Measurements from ENCODE around the gene C9orf43.

DNA sequence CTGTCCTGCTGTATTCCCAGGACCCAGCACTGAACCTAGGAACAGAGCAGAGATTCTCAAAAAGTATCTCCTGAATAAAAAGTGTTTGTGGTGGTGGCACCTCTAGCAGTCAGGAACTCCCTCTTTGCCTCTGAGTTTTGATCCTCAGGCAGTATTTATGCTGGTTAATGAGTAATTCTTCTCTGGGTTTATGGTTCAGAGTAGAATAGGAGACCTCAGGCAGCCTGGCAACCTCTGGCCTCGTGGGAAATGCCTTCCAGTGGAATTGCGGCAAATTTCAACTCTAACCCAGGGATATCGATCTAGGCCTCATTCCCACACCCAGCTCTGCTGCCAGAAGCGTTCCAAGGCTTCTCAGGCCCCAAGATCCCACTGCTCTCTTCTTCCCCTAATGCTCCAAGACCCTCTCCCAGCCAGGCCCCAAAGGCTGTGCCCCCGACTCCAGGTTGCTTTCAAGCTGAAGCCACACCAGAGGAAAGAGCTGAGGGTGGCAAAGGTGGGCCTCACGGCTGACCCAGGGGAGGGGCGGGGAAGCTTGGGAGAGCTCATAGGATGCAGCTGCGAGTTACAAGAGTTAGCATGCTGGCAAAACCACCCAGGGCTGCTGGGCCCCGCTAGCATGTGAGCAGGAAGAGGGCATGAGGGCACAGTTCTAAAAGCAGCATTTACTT lies 22.9 kb upstream of the C9orf43 start:
- TF ChIP-seq, protein P1, sequence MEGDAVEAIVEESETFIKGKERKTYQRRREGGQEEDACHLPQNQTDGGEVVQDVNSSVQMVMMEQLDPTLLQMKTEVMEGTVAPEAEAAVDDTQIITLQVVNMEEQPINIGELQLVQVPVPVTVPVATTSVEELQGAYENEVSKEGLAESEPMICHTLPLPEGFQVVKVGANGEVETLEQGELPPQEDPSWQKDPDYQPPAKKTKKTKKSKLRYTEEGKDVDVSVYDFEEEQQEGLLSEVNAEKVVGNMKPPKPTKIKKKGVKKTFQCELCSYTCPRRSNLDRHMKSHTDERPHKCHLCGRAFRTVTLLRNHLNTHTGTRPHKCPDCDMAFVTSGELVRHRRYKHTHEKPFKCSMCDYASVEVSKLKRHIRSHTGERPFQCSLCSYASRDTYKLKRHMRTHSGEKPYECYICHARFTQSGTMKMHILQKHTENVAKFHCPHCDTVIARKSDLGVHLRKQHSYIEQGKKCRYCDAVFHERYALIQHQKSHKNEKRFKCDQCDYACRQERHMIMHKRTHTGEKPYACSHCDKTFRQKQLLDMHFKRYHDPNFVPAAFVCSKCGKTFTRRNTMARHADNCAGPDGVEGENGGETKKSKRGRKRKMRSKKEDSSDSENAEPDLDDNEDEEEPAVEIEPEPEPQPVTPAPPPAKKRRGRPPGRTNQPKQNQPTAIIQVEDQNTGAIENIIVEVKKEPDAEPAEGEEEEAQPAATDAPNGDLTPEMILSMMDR (IDR thresholded peaks at IDR 0.05), result no peak
- TF ChIP-seq, protein P2, sequence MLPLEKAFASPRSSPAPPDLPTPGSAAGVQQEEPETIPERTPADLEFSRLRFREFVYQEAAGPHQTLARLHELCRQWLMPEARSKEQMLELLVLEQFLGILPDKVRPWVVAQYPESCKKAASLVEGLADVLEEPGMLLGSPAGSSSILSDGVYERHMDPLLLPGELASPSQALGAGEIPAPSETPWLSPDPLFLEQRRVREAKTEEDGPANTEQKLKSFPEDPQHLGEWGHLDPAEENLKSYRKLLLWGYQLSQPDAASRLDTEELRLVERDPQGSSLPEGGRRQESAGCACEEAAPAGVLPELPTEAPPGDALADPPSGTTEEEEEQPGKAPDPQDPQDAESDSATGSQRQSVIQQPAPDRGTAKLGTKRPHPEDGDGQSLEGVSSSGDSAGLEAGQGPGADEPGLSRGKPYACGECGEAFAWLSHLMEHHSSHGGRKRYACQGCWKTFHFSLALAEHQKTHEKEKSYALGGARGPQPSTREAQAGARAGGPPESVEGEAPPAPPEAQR (CRISPR knock-in tag; IDR thresholded peaks at IDR 0.05), result no peak
- TF ChIP-seq, protein P3, sequence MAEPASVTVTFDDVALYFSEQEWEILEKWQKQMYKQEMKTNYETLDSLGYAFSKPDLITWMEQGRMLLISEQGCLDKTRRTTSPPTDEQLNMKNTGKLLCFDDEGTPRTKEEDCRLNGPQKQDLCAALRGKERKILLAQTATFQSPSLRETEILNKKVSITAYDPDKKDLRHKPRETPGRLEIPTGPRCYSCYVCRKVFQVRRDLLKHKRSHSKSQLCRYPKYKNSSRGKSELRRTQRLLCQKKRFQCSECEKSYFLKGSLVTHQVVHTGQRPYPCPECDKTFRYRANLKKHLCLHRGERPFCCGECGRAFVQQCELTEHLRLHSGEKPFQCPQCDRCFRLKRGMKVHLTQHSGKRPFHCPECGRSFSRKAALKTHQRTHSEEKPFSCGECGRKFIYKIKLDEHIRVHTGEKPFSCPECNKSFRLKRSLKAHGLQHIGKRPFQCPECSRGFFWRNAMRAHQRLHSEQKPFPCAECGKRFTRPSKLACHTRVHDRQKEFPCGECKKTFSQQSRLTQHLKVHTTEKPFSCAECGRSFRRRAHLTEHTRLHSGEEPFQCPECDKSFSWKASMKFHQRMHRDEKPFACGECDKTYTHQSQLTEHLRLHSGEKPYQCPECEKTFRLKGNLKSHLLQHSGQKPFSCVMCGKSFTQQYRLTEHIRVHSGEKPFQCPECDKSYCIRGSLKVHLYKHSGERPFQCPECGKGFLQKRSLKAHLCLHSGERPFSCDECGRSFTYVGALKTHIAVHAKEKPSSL (CRISPR knock-in tag; conservative IDR thresholded peaks at IDR 0.05), result no peak
- TF ChIP-seq OVOL2 (CRISPR knock-in tag; IDR thresholded peaks at IDR 0.05; ENCODE audit: borderline replicate concordance) (no peak), SMAD3 (CRISPR knock-in tag; IDR thresholded peaks at IDR 0.05; ENCODE audit: borderline replicate concordance) (no peak), JUN (CRISPR knock-in tag; IDR thresholded peaks at IDR 0.05) (no peak), SP1 (CRISPR knock-in tag; conservative IDR thresholded peaks at IDR 0.05) (no peak), CBFB (CRISPR knock-in tag; IDR thresholded peaks at IDR 0.05; ENCODE audit: low read depth) (no peak)
- TF ChIP-seq, protein P4, sequence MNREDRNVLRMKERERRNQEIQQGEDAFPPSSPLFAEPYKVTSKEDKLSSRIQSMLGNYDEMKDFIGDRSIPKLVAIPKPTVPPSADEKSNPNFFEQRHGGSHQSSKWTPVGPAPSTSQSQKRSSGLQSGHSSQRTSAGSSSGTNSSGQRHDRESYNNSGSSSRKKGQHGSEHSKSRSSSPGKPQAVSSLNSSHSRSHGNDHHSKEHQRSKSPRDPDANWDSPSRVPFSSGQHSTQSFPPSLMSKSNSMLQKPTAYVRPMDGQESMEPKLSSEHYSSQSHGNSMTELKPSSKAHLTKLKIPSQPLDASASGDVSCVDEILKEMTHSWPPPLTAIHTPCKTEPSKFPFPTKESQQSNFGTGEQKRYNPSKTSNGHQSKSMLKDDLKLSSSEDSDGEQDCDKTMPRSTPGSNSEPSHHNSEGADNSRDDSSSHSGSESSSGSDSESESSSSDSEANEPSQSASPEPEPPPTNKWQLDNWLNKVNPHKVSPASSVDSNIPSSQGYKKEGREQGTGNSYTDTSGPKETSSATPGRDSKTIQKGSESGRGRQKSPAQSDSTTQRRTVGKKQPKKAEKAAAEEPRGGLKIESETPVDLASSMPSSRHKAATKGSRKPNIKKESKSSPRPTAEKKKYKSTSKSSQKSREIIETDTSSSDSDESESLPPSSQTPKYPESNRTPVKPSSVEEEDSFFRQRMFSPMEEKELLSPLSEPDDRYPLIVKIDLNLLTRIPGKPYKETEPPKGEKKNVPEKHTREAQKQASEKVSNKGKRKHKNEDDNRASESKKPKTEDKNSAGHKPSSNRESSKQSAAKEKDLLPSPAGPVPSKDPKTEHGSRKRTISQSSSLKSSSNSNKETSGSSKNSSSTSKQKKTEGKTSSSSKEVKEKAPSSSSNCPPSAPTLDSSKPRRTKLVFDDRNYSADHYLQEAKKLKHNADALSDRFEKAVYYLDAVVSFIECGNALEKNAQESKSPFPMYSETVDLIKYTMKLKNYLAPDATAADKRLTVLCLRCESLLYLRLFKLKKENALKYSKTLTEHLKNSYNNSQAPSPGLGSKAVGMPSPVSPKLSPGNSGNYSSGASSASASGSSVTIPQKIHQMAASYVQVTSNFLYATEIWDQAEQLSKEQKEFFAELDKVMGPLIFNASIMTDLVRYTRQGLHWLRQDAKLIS (CRISPR knock-in tag; IDR thresholded peaks at IDR 0.05; ENCODE audit: borderline replicate concordance), result no peak
- TF ChIP-seq, protein P5, sequence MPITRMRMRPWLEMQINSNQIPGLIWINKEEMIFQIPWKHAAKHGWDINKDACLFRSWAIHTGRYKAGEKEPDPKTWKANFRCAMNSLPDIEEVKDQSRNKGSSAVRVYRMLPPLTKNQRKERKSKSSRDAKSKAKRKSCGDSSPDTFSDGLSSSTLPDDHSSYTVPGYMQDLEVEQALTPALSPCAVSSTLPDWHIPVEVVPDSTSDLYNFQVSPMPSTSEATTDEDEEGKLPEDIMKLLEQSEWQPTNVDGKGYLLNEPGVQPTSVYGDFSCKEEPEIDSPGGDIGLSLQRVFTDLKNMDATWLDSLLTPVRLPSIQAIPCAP (CRISPR knock-in tag; IDR thresholded peaks at IDR 0.05), result no peak
- TF ChIP-seq, protein P6, sequence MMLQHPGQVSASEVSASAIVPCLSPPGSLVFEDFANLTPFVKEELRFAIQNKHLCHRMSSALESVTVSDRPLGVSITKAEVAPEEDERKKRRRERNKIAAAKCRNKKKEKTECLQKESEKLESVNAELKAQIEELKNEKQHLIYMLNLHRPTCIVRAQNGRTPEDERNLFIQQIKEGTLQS (CRISPR knock-in tag; conservative IDR thresholded peaks at IDR 0.05), result no peak
- TF ChIP-seq, protein P7, sequence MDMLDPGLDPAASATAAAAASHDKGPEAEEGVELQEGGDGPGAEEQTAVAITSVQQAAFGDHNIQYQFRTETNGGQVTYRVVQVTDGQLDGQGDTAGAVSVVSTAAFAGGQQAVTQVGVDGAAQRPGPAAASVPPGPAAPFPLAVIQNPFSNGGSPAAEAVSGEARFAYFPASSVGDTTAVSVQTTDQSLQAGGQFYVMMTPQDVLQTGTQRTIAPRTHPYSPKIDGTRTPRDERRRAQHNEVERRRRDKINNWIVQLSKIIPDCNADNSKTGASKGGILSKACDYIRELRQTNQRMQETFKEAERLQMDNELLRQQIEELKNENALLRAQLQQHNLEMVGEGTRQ (CRISPR knock-in tag; IDR thresholded peaks at IDR 0.05), result no peak
- TF ChIP-seq, protein P8, sequence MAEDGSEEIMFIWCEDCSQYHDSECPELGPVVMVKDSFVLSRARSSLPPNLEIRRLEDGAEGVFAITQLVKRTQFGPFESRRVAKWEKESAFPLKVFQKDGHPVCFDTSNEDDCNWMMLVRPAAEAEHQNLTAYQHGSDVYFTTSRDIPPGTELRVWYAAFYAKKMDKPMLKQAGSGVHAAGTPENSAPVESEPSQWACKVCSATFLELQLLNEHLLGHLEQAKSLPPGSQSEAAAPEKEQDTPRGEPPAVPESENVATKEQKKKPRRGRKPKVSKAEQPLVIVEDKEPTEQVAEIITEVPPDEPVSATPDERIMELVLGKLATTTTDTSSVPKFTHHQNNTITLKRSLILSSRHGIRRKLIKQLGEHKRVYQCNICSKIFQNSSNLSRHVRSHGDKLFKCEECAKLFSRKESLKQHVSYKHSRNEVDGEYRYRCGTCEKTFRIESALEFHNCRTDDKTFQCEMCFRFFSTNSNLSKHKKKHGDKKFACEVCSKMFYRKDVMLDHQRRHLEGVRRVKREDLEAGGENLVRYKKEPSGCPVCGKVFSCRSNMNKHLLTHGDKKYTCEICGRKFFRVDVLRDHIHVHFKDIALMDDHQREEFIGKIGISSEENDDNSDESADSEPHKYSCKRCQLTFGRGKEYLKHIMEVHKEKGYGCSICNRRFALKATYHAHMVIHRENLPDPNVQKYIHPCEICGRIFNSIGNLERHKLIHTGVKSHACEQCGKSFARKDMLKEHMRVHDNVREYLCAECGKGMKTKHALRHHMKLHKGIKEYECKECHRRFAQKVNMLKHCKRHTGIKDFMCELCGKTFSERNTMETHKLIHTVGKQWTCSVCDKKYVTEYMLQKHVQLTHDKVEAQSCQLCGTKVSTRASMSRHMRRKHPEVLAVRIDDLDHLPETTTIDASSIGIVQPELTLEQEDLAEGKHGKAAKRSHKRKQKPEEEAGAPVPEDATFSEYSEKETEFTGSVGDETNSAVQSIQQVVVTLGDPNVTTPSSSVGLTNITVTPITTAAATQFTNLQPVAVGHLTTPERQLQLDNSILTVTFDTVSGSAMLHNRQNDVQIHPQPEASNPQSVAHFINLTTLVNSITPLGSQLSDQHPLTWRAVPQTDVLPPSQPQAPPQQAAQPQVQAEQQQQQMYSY (CRISPR knock-in tag; IDR thresholded peaks at IDR 0.05), result no peak
